SK-N-SH (cell line): ENCODE results near the gene ZNF697. TPM values are rescaled to one million over a fixed set of nuclear protein-coding genes. Genes with fewer than 3 reads are reported as not detected.

Experiments used
- CTCF ChIA-PET: fragments of 300-600, 350-600 bp; formaldehyde crosslinking; extraction: SDS; loops from one replicate; lab custom pipeline; 2021; lab: Yijun Ruan, JAX
- POLR2A ChIA-PET: fragments of 350-600 bp; sonication (Branson Sonifier 250); formaldehyde crosslinking; extraction: SDS; loops from one replicate; lab custom pipeline; 2020; ENCODE audit warnings: antibody characterized with exemption, inconsistent platforms; lab: Yijun Ruan, JAX
- DNase-seq: peaks from one replicate; pipeline ENCODE4 v3.0.0; 2012
- H2AFZ ChIP-seq: fragments of 200-600 bp; sonication (generic); 2 replicates; pipeline ENCODE4 v1.8.1; 2016; ENCODE audit warnings: antibody characterized with exemption, mild to moderate bottlenecking, low read depth
- H3F3A ChIP-seq: fragments of 200-600 bp; sonication (generic); replicated peaks from 2 replicates; pipeline ENCODE3; 2016; ENCODE audit warnings: antibody characterized with exemption, mild to moderate bottlenecking; ENCODE audit not compliant: insufficient read depth
- H3K27ac ChIP-seq, 2 experiments: fragments of 200-500 bp in 1 of 2; fragments of 200-600 bp in 1 of 2; sonication (Bioruptor generic) in 1 of 2; sonication (generic), shearing (Covaris generic) in 1 of 2; 2 replicates each; pipeline versions ENCODE4 v1.5.1 to v1.6.1; 2014 to 2016; ENCODE audit warnings: low read depth in 2 of 2, inconsistent platforms in 1 of 2, low read length in 1 of 2, mild to moderate bottlenecking in 1 of 2, mixed read lengths in 1 of 2
- H3K27me3 ChIP-seq: fragments of 200-600 bp; sonication (generic), shearing (Covaris generic); 2 replicates; pipeline ENCODE4 v1.6.1; 2016; ENCODE audit warnings: mixed run types; ENCODE audit not compliant: insufficient read depth
- H3K36me3 ChIP-seq, 2 experiments: fragments of 200-500 bp in 1 of 2; fragments of 200-600 bp in 1 of 2; sonication (Bioruptor generic) in 1 of 2; sonication (generic) in 1 of 2; replicated peaks in 1 of 2; 2 replicates each; pipeline versions ENCODE3 to v1.5.1; 2014 to 2016; ENCODE audit warnings: low read length in 1 of 2, mild to moderate bottlenecking in 1 of 2; ENCODE audit not compliant: insufficient read depth in 2 of 2, control insufficient read depth in 1 of 2
- H3K4me1 ChIP-seq, 2 experiments: fragments of 200-500 bp in 1 of 2; fragments of 200-600 bp in 1 of 2; sonication (Bioruptor generic) in 1 of 2; sonication (generic), shearing (Covaris generic) in 1 of 2; 2 replicates each; pipeline versions ENCODE4 v1.5.1 to v1.6.1; 2014 to 2016; ENCODE audit warnings: low read depth in 1 of 2, low read length in 1 of 2, mixed run types in 1 of 2; ENCODE audit not compliant: insufficient read depth in 2 of 2, control insufficient read depth in 1 of 2
- H3K4me2 ChIP-seq: fragments of 200-600 bp; sonication (generic), shearing (Covaris generic); 2 replicates; pipeline ENCODE4 v1.6.1; 2017; ENCODE audit warnings: mixed run types
- H3K4me3 ChIP-seq, 2 experiments: fragments of 200-500 bp in 1 of 2; fragments of 200-600 bp in 1 of 2; sonication (Bioruptor generic) in 1 of 2; sonication (generic), shearing (Covaris generic) in 1 of 2; 2 replicates each; pipeline versions ENCODE4 v1.5.1 to v1.8.1; 2014 to 2016; ENCODE audit warnings: low read depth in 2 of 2, inconsistent platforms in 1 of 2, low read length in 1 of 2, mild to moderate bottlenecking in 1 of 2, mixed read lengths in 1 of 2, moderate library complexity in 1 of 2
- H3K79me2 ChIP-seq: fragments of 200-600 bp; sonication (generic); 2 replicates; pipeline ENCODE4 v1.8.1; 2017; ENCODE audit warnings: mild to moderate bottlenecking; ENCODE audit not compliant: insufficient read depth
- H3K9ac ChIP-seq: fragments of 200-600 bp; sonication (generic); 2 replicates; pipeline ENCODE4 v1.6.1; 2017; ENCODE audit warnings: mixed run types
- H3K9me2 ChIP-seq: fragments of 200-600 bp; sonication (generic); 2 replicates; pipeline ENCODE4 v1.6.1; 2017; ENCODE audit warnings: mixed run types
- H3K9me3 ChIP-seq: fragments of 200-600 bp; sonication (generic); 2 replicates; pipeline ENCODE4 v1.6.1; 2017; ENCODE audit warnings: mixed run types, mild to moderate bottlenecking, moderate library complexity
- H4K20me1 ChIP-seq: fragments of 200-600 bp; sonication (generic); 2 replicates; pipeline ENCODE4 v1.6.1; 2017; ENCODE audit warnings: mild to moderate bottlenecking, mixed run types; ENCODE audit not compliant: insufficient read depth
- CHD2 ChIP-seq: fragments of 150-350 bp; IDR thresholded peaks from 2 replicates; pipeline ENCODE4 v1.6.1; 2018; ENCODE audit warnings: low read length; ENCODE audit not compliant: partially characterized antibody
- ELF1 ChIP-seq: IDR thresholded peaks from 2 replicates; pipeline ENCODE4 v1.4.0; 2012
- EP300 ChIP-seq, 2 experiments: IDR thresholded peaks; 2 replicates each; pipeline versions ENCODE4 v1.4.0 to v1.6.1; 2012; ENCODE audit warnings: borderline replicate concordance in 1 of 2, low read depth in 1 of 2, low read length in 1 of 2
- FOSL2 ChIP-seq: IDR thresholded peaks from 2 replicates; pipeline ENCODE4 v1.4.0; 2012; ENCODE audit warnings: low read depth, mild to moderate bottlenecking, moderate library complexity, borderline replicate concordance
- GABPA ChIP-seq: IDR thresholded peaks from 2 replicates; pipeline ENCODE4 v1.4.0; 2012; ENCODE audit warnings: low read depth, mild to moderate bottlenecking
- GATA2 ChIP-seq: sonication (generic); formaldehyde crosslinking; IDR thresholded peaks from 2 replicates; pipeline ENCODE4 v1.5.0; 2020; ENCODE audit warnings: mild to moderate bottlenecking, missing genetic modification reagents
- NFIC ChIP-seq: IDR thresholded peaks from 2 replicates; pipeline ENCODE4 v1.4.0; 2012; ENCODE audit warnings: borderline replicate concordance
- NRF1 ChIP-seq: IDR thresholded peaks from 2 replicates; pipeline ENCODE4 v1.6.1; 2012; ENCODE audit warnings: low read depth, mild to moderate bottlenecking, low read length
- POLR2AphosphoS5 ChIP-seq: IDR thresholded peaks from 2 replicates; pipeline ENCODE4 v1.6.1; 2012; ENCODE audit warnings: low read depth, low read length
- RAD21 ChIP-seq: IDR thresholded peaks from 2 replicates; pipeline ENCODE4 v1.6.1; 2012; ENCODE audit warnings: mild to moderate bottlenecking, low read length
- SIN3A ChIP-seq: IDR thresholded peaks from 2 replicates; pipeline ENCODE4 v1.6.1; 2012; ENCODE audit warnings: low read depth, mild to moderate bottlenecking, low read length, moderate library complexity, borderline replicate concordance
- WGBS: methylation state at CpG from one replicate; pipeline ENCODE4 v1.1.6; 2017; ENCODE audit warnings: low lambda C conversion rate; 5-methylcytosine and 5-hydroxymethylcytosine counted together
- polyA plus RNA-seq, 3 experiments: library from polyadenylated mRNA; depleted of rRNA; stranded (reverse); fragments of >200 nt; gene quantifications; 2 replicates each; pipeline ENCODE4 v1.2.3, GENCODE V29; 2012
- TF ChIP-seq, protein P1 (sequence below): IDR thresholded peaks from 2 replicates; pipeline ENCODE4; 2012
- TF ChIP-seq, protein P2 (sequence below): fragments of 150-350 bp; IDR thresholded peaks from 2 replicates; pipeline ENCODE4 v1.6.1; 2017; ENCODE audit warnings: antibody characterized with exemption, low read length, low read depth, borderline replicate concordance
- TF ChIP-seq, protein P3 (sequence below): fragments of 150-350 bp; IDR thresholded peaks from 2 replicates; pipeline ENCODE4 v1.6.1; 2016; ENCODE audit warnings: mild to moderate bottlenecking, low read depth, low read length
- TF ChIP-seq, protein P4 (sequence below): IDR thresholded peaks from 2 replicates; pipeline ENCODE4 v1.4.0; 2012; ENCODE audit warnings: low read depth, borderline replicate concordance

The ZNF697 gene
- polyA plus RNA-seq, 1 of the 3 experiments (the other 2 are of a cell fraction): 3.4 TPM

DNA sequence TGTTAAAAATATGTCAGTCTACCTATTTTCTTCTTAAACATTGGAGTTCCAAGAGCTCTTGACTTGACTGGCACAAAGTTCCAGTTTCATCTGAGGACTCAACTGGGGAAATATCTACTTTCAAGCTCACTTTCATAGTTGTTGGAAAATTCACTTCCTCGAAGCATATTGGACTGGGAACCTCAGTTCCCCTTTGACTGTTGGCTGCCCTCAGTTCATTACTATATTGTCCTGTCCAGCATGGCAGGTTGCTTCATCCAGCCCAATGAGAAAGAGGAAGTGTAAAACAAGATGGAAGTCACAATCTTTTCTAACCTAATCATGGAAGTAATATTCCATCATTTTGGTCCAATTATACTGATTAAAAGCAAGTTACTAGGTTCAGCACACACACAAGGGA lies 54.3 kb downstream of the ZNF697 start:
- POLR2A ChIA-PET: no interaction called here
- no peak for TF ChIP-seq ELF1
- no peak for TF ChIP-seq GATA2 (CRISPR knock-in tag)
- TF ChIP-seq, protein P1, sequence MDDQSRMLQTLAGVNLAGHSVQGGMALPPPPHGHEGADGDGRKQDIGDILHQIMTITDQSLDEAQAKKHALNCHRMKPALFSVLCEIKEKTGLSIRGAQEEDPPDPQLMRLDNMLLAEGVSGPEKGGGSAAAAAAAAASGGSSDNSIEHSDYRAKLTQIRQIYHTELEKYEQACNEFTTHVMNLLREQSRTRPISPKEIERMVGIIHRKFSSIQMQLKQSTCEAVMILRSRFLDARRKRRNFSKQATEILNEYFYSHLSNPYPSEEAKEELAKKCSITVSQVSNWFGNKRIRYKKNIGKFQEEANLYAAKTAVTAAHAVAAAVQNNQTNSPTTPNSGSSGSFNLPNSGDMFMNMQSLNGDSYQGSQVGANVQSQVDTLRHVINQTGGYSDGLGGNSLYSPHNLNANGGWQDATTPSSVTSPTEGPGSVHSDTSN: no peak
- no peak for TF ChIP-seq CHD2
- TF ChIP-seq RAD21: no peak
- TF ChIP-seq EP300 (IDR thresholded peaks at IDR 0.05; ENCODE audit: borderline replicate concordance in 1 of 2, low read depth in 1 of 2, low read length in 1 of 2): no peak
- no peak for TF ChIP-seq POLR2AphosphoS5
- no peak for TF ChIP-seq NFIC
- TF ChIP-seq, protein P2, sequence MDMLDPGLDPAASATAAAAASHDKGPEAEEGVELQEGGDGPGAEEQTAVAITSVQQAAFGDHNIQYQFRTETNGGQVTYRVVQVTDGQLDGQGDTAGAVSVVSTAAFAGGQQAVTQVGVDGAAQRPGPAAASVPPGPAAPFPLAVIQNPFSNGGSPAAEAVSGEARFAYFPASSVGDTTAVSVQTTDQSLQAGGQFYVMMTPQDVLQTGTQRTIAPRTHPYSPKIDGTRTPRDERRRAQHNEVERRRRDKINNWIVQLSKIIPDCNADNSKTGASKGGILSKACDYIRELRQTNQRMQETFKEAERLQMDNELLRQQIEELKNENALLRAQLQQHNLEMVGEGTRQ: no peak
- no peak for TF ChIP-seq NRF1
- no peaks in the 10 kb centered on the region for H3K9me2 ChIP-seq
- no peak overlapping the region for H2AFZ ChIP-seq
- CTCF ChIA-PET: interaction anchor here (1.2 to 2.7 kb wide), 2 partner anchors 18 to 82 kb away, joined by 3 to 13 read pairs; no protein-coding TSS in a partner anchor
- H3K9me3 ChIP-seq: no peaks in the 10 kb centered on the region
- no peaks in the 10 kb centered on the region for H3K79me2 ChIP-seq
- H3K4me1 ChIP-seq: no peaks in the 10 kb centered on the region
- H3F3A ChIP-seq: no peaks in the 10 kb centered on the region
- H3K36me3 ChIP-seq: no peaks in the 10 kb centered on the region
- peak overlapping the region in 1 of 2 experiments; percentile 56; a peak in 2 of 4 replicates for H3K27ac ChIP-seq
- 0% methylated on average over 1 of the region's 1 CpG for WGBS
- H3K4me2 ChIP-seq: no peak overlapping the region
- no peak overlapping the region for H3K4me3 ChIP-seq
- H4K20me1 ChIP-seq: no peaks in the 10 kb centered on the region
- H3K27me3 ChIP-seq: no peaks in the 10 kb centered on the region
- no peak overlapping the region for H3K9ac ChIP-seq
- no peak for DNase-seq

DNA sequence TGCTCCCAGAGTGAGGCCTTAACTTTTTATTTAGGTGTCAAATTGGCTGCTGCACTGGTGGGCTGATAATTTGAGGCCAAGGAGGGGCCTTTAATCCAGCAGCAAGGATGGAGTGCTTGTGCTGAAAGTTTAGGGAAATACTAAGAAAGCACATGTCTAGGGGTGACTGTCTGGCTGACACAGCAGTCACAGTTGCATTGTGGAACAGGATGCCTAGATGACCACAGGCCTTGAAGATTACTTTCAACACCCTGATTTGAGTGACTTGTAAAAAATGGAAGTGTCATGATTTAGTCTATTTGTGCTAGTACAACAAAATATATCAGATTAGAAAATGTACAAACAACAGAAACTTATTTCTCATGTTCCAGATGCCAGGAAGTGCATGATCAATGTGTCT lies 57.7 kb downstream of the ZNF697 start:
- ChIA-PET POLR2A (no interaction called here), CTCF (no interaction called here)

More for the DNA sequence above, 57.7 kb downstream of the ZNF697 start:
- no peak for DNase-seq
- TF ChIP-seq, protein P1: no peak
- TF ChIP-seq SIN3A (no peak), GABPA (no peak), FOSL2 (no peak)
- TF ChIP-seq, protein P3, sequence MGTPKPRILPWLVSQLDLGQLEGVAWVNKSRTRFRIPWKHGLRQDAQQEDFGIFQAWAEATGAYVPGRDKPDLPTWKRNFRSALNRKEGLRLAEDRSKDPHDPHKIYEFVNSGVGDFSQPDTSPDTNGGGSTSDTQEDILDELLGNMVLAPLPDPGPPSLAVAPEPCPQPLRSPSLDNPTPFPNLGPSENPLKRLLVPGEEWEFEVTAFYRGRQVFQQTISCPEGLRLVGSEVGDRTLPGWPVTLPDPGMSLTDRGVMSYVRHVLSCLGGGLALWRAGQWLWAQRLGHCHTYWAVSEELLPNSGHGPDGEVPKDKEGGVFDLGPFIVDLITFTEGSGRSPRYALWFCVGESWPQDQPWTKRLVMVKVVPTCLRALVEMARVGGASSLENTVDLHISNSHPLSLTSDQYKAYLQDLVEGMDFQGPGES: no peak
- TF ChIP-seq, protein P4, sequence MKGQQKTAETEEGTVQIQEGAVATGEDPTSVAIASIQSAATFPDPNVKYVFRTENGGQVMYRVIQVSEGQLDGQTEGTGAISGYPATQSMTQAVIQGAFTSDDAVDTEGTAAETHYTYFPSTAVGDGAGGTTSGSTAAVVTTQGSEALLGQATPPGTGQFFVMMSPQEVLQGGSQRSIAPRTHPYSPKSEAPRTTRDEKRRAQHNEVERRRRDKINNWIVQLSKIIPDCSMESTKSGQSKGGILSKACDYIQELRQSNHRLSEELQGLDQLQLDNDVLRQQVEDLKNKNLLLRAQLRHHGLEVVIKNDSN: no peak
- TF ChIP-seq, protein P2: no peak
- H3K79me2 ChIP-seq: no peaks in the 10 kb centered on the region
- no peaks in the 10 kb centered on the region for H3K27me3 ChIP-seq
- no peak overlapping the region for H3K9ac ChIP-seq
- H2AFZ ChIP-seq: no peak overlapping the region
- no peaks in the 10 kb centered on the region for H3K9me3 ChIP-seq
- no peaks in the 10 kb centered on the region for H3K9me2 ChIP-seq
- no peaks in the 10 kb centered on the region for H3K36me3 ChIP-seq
- no peaks in the 10 kb centered on the region for H3F3A ChIP-seq
- no peak overlapping the region for H3K27ac ChIP-seq
- H3K4me1 ChIP-seq: no peaks in the 10 kb centered on the region
- H4K20me1 ChIP-seq: no peaks in the 10 kb centered on the region
- no peak overlapping the region for H3K4me2 ChIP-seq
- no peak overlapping the region for H3K4me3 ChIP-seq
